EL (cell line): ENCODE measurements around the gene ARFIP1.

Source experiments
- DNase-seq: peaks from one replicate; pipeline ENCODE4 v3.0.0-alpha.2; 2016

ARFIP1 gene

DNA sequence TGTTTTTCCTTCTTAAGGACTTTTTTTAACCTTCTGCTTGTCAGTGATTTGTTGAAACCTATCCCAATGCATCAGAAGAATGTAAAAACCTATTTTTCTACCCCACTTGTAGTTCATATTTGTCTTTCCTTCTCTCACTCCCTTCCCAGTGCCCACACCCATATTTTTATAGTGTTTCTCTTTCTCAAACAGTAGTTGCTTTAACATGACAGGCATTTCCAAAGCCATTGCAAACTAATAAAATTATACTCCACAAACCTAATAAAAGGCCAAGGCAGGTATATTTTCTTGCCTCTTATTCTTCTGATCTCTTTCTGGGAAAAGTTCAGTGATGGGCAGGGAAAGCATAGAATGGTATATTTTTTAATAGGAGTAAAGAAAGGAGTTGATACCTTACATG lies 120.6 kb downstream of the ARFIP1 start:
- DNase-seq, result no peak

- no peak for DNase-seq
These were observed 121.5 kb downstream of the ARFIP1 start for GRCh38 chr4:152901205-152901604.

GRCh38 chr4:152903658-152904057 lies 123.9 kb downstream of the ARFIP1 start:
- no peak for DNase-seq

- no peak for DNase-seq
These were observed 130.1 kb downstream of the ARFIP1 start for GRCh38 chr4:152909901-152910300.

- DNase-seq, result no peak
These were observed 130.8 kb downstream of the ARFIP1 start for GRCh38 chr4:152910521-152910920.

DNA sequence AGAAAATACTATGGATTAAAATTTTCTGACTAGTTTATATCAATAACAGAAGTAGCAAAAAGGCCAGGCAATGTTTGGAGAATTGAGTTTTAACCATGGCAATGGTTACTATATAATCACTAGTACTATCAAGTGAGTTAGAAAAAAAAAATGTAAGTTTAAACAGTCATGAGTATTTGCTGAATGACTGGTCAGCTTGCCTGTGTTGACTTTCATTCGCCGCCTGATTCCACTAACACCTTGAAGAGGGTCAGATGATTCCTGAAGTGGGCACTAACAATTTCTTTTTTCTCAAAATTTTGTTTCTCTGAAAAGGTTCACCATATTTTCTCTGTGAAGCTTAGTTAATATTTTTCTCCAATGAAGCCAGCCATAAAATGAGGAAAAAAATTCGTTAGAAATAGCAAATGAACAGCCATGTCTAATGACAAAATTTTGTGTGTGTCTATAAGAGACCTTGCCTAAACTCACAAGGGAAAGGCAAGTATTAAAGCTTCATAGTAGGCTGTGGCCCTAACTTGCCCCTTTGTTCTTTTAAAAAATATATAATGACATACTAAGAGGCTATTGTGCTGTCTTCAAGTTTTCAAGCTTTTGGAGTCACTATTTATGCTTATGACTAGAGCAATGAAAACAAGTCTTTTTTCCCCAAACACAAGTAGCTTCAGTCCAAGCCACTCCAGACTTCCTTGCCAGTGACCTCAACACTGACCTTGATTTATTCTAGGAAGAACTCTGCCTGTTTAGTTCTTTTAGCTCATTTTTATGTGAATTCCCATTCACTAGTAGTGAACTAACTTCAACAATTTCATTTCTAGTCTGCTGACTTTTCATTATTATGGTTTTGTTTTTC lies 138.0 kb downstream of the ARFIP1 start:
- DNase-seq, result no peak

DNA sequence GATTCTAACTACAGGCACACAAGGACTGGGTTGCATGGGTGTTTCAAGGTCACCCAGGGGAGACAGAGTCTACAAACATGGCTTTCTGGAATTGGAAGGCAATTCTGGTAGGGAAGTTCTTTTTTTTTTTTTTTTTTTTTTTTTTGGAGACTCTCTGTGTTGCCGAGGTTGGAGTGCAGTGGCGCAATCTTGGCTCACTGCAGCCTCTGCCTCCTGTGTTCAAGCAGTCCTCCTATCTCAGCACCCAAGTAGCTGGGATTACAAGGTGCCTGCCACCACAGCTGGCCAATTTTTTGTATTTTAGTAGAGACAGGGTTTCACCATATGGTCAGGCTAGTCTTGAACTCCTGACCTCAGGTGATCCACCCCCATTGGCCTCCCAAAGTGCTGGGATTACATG lies 140.1 kb downstream of the ARFIP1 start:
- DNase-seq, result no peak

DNA sequence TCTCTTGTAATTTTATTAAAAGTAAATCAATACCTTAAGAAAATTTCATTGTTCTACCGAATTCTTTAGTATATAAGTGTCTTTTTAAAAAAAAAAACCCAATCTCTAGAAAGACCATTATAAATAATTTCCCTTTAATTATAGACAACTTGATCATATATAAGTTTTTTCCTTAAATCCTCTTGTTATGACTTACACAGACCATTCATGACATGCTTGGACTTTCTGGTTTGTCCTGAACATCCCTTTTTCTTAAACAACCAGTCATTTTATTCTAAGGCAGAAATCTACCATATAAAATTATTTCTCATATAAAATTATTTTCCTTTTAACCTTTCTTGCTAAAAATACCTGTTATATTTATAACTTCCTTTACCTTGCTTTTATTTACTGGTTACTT lies 141.0 kb downstream of the ARFIP1 start:
- DNase-seq, result peak; percentile 13

DNA sequence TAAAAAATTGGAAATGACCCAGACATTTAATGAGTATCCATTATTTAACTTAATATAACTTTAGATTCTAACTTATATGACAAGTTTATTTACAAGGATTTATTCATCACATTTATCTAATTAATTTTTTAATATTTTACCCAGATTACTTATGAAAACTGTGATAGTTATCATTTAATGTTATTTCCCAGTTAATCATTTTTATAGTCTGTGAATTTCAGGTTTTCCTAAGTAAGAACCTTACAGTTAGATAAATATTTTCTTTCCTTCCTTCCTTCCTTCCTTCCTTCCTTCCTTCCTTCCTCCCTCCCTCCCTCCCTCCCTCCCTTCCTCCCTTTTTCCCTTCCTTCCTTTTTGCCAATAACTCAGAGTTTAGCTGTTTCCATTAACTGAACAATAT lies 141.5 kb downstream of the ARFIP1 start:
- DNase-seq, result no peak

- no peak for DNase-seq
These were observed 146.1 kb downstream of the ARFIP1 start for GRCh38 chr4:152925851-152926250.

DNA sequence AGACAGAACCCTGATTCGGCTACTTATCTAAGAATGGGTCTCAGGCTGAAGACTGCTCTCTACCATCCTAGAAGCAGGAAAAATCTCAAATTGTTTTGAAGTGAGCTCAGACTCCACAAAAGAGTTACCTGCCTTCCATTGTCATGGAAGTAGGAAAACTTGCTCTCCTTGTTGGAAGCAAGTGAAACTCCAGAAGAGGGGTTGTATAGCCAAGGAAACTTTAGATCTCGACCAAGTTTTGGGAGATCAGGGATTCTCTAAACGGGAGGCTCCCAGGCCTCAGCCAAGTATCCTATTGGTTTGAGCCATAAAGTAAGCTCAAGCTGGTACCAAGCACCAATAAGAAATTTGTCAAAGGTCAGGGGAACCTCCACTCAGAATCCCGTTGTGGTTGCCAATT lies 147.2 kb downstream of the ARFIP1 start:
- DNase-seq, result no peak

DNA sequence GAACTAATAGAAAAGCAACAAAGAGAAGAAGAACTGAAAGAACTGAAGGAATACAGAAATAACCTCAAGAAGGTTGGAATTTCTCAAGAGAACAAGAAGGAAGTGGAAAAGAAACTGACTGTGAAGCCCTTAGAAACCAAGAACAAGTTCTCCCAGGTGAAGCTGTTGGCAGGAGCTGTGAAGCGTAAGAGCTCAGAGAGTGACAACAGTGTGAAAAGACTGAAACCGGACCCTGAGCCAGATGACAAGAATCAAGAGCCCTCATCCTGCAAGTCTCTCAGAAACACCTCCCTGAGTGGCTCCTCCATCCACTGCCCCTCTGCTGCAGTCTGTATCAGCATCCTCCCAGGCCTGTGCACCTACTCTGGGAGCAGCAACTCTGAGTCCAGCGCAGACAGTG lies 148.0 kb downstream of the ARFIP1 start:
- DNase-seq, result no peak

DNA sequence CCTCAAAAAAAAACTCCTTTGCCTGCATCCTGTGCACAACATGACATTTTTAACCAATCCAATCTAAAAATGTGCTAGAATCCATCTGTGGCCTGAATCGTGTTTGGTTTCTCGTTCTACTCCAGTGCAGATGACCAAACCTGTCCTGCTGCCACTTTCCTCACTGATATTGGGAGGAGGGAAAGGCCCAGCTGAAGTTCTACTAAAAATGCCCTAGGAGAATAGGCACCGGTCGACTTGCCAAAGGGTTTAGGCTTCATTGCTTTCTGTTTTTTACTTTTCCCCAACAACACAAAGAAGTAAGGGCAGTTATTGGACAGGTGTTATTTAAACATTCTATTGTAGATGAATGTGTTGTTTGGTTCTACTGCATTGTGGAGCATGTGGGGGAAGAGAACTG lies 148.5 kb downstream of the ARFIP1 start:
- DNase-seq, result no peak

GRCh38 chr4:152929888-152930287 lies 150.1 kb downstream of the ARFIP1 start:
- DNase-seq, result no peak

GRCh38 chr4:152935143-152935542 lies 155.4 kb downstream of the ARFIP1 start:
- DNase-seq, result no peak

DNA sequence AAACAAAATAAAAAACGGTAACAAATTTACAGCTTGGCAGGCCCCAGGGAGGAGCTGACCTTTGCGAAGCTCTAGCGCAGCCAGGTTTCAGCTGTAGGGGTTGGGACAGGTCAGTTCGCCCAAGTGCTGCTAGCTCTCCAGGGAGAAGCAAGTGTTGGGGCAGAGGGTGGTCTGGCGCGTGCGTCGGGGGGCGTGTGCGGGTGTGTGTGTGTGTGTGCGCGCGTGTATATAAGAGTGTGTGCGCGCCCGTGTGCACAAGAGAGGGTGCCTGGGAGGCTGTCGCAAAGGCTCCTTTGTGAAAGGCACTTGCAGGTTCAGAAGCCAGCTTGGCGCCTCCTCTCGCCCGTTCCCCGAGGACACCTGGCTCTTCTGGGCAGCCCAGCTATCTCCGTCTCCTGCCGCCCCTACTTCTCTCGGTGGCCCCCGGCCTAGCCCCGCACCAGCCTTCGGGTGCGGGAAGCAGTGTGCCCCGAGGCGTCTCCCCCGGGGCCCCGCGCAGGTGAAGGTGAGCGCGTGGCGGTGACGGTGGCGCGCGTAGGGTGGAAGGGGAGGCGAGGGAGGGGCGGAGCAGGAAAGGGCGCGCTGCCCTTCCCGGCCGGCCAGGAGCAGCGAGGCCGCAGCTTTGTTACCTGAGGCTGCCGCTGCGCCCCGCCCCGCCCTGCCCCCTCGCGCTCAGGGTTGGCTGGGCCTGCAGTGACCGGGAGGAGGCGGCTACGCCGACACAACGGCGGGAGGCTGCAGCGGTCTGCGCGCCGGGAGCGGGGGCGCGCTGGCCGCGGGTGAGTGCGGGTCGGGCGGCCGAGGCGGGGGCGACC lies 156.1 kb downstream of the ARFIP1 start, which contains the start of gene FHDC1:
TSS of gene FHDC1 (plus strand) at position 693 of the 815 bp plus-strand sequence. CDS start 6,735 bp downstream, outside the sequence.
- peak; percentile 38 for DNase-seq

DNA sequence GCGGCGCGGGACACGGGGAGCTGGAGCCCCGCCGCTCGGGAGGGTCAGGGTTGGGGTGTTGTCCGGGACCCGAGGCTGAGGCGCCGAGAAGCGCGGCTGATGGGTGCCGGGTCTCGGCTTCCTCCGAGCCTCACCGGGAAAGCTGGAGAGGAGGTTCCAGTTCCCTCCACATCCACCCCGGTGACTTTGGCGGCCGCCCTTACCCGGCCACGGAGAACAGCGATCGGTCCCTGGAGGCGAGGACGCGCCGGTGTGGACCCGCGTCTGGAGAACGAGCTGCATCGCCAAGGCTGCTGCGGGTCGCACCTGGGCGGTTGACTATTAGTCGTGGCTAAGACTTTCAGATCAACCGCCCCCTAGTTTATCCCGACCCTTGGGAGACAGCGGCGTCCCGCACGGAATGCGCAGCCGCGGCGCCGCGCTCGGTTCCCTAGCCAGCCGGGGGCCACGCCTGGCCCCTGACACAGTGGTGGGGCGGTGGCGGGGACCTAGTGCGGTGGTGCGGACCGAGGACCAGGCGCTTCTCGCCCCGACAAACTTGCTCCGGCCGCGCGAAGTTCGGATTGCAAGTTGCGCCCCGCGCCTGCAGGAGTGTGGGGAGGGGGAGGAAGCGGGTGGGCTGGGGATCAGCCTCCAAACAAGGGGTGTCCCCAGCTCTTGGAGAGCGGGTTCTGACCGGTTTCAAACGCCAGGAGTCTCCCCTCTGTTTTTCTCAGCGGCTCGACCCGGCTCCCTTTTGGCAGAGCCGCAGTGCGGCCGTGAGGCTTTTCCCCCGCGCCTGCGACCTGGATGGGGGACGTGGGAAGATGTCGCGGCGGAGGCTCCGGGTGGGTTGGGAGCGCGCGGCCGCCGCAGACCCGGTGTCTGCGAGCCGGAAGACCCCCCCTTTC lies 156.9 kb downstream of the ARFIP1 start:
- peak; percentile 43 for DNase-seq

GRCh38 chr4:152937336-152938236 lies 157.8 kb downstream of the ARFIP1 start:
- DNase-seq, result peak; percentile 44

DNA sequence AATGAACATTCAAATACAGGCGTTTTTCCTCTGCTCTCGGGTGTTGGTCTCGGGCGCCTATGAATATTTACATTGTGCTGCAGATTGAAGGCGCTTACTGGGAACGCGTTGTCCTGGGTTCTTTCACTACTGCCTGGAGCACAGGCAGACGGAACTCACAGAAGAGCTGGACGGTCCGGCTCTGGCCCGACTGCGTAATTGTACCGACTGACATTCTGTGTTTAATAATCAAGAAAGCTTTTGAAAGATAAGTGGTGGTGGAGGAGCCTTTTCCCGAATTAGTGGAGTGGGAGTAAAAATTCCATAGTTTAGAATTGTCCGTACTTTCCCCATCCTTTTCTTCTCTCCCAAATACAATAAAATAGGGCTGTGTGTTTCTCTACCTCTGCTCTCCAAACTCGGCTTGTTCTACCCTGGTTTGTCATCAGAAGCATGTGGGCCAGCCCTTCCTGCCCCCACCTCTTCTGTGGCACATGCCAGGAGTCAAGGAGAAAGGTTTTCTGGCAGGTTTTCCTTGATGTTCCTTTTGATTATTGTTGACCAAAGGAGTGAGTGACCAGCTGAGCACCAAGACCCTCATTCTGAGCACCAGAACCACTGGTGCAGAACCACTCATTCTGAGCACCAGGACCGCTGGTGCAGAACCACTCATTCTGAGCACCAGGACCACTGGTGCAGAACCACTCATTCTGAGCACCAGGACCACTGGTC lies 158.6 kb downstream of the ARFIP1 start:
- no peak for DNase-seq

DNA sequence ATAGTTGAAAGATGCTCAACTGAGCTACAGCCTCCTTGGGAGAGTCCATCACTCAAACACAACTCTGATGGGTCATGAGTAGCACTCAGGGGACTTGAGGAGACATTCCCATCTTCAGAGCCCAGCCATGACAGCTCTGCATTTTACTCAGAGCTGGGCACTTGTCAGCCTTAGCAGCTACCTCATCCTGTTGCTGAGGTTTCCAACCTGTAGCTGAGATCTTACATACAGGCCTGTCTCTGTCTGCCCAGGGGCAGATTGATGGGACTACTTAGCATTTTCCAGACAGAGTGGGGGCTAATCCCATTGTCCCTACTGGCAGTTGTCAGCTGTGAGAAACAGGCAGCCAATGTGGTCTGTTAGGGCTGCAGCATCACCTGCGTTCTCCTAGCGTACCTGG lies 159.9 kb downstream of the ARFIP1 start:
- no peak for DNase-seq

GRCh38 chr4:152940461-152940860 lies 160.7 kb downstream of the ARFIP1 start:
- DNase-seq, result no peak
